H7 (cell line): ENCODE measurements around the gene INCA1. TPM values are rescaled to one million over a fixed set of nuclear protein-coding genes. Genes with fewer than 3 reads are reported as not detected.

ENCODE experiments used
- DNase-seq: peaks from one replicate; pipeline ENCODE4 v3.0.0; 2012
- H3K27me3 ChIP-seq: 2 replicates; pipeline ENCODE4 v1.6.0; 2011; ENCODE audit warnings: mild to moderate bottlenecking, low read length; ENCODE audit not compliant: control insufficient read depth, insufficient read depth
- H3K36me3 ChIP-seq: replicated peaks from 2 replicates; pipeline ENCODE4 v1.5.1; 2011; ENCODE audit warnings: low read length; ENCODE audit not compliant: control insufficient read depth, insufficient read depth
- H3K4me3 ChIP-seq: 2 replicates; pipeline ENCODE4 v1.5.1; 2011; ENCODE audit warnings: low read depth, mild to moderate bottlenecking, control low read depth, low read length, moderate library complexity; ENCODE audit not compliant: insufficient read depth
- total RNA-seq: library from RNA; depleted of rRNA; stranded (reverse); fragments of >200 nt; shearing (Covaris generic); gene quantifications from 2 replicates; pipeline ENCODE4 v1.2.3, GENCODE V29; 2014

The INCA1 gene
- total RNA-seq, 1 experiment from 2014 or later: 0.42 TPM

- no peak for DNase-seq
- H3K4me3 ChIP-seq: peak overlapping the region; percentile 87; the same call in 1 of the 2 replicates
- H3K27me3 ChIP-seq: peaks cover 19% of the 10 kb centered on the region; the same call in 1 of the 2 replicates
- peaks cover 4% of the 10 kb centered on the region for H3K36me3 ChIP-seq
Observed at GRCh38 chr17:4969551-4970173, 27.7 kb downstream of the INCA1 start.

GRCh38 chr17:4969047-4969550 lies 28.2 kb downstream of the INCA1 start:
- Histone ChIP-seq H3K36me3 (peaks cover 4% of the 10 kb centered on the region), H3K4me3 (peak overlapping the region; percentile 87), H3K27me3 (peaks cover 14% of the 10 kb centered on the region; the same call in 1 of the 2 replicates)
- peak; percentile 66 for DNase-seq

DNA sequence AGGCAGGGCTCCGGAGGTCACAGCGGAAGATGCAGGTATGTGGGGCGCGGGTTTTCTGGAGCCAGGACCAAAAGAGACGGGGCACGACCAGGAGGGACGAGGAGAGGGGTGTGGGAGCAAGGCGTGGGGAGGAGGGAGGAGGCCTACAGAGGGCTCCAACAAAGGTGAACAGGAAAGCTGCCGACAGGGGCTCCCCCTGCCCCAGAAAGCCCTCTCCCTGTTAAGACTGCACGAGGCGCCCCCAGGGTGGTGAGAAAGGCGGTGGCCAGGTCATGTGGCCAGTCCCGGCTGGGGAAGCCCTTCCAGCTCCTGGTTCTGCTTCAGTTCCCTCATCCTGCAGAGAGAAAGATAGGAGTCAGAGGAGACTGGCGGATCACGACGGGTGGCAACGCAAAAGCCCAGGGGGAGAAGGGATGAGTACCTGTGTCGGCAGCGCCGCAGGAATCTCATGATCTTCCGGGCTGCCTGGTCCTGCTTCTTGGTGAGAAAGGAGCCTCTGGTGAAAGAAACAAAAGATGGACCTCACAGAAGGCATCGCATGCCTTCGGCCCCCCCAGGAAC lies 28.8 kb downstream of the INCA1 start:
- Histone ChIP-seq H3K4me3 (peak overlapping the region; percentile 87), H3K27me3 (peaks cover 10% of the 10 kb centered on the region; the same call in 1 of the 2 replicates), H3K36me3 (peaks cover 4% of the 10 kb centered on the region)
- peak; percentile 78 for DNase-seq

GRCh38 chr17:4967539-4968485 lies 29.5 kb downstream of the INCA1 start, which contains the start of gene SPAG7:
Gene SPAG7, minus strand, starts transcription at chr17:4967817. Its CDS starts 13 bp downstream, at chr17:4967804.
- Histone ChIP-seq H3K27me3 (peaks cover 4% of the 10 kb centered on the region; the same call in 1 of the 2 replicates), H3K36me3 (peaks cover 4% of the 10 kb centered on the region), H3K4me3 (peak within 1 kb of the TSS; percentile 87)
- peak; percentile 98 for DNase-seq

- H3K4me3 ChIP-seq: peak overlapping the region; percentile 87
- no peaks in the 10 kb centered on the region for H3K27me3 ChIP-seq
- peaks cover 4% of the 10 kb centered on the region for H3K36me3 ChIP-seq
- DNase-seq: peak; percentile 98
Observed at GRCh38 chr17:4966844-4967538, 30.3 kb downstream of the INCA1 start.

DNA sequence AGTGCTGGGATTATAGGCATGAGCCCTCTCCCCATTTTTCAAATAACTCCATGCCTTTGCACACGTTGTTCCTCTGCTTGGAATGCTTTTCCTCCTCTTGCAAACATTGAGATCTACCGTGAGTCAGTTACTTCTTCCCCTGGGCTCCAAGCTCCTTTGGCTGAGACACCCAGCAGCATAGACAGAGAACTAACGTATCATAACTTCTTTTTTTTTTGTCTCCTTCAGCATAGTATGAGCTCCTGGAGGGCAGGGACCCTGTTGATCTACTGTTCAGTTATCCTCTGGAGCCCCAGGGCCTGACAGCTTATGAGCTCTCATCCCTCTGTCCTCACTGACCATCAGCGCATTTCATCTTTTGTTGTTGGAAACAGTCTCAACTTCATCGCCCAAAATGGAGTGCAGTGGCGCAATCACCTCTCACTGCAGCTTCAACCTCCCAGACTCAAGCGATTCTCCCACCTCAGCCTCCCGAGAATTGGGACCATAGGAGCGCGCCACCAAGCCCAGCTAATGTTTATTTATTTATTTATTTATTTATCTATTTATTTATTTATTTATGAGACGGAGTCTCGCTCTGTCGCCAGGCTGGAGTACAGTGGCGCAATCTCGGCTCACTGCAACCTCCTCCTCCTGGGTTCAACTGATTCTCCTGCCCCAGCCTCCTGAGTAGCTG lies 31.9 kb downstream of the INCA1 start:
- Histone ChIP-seq H3K27me3 (no peaks in the 10 kb centered on the region), H3K4me3 (no peak overlapping the region), H3K36me3 (no peaks in the 10 kb centered on the region; the same call in 1 of the 2 replicates)
- no peak for DNase-seq

GRCh38 chr17:4960279-4960922 lies 36.9 kb downstream of the INCA1 start:
- DNase-seq: peak; percentile 60
- H3K4me3 ChIP-seq: no peak overlapping the region
- no peaks in the 10 kb centered on the region for H3K27me3 ChIP-seq
- peaks cover 2% of the 10 kb centered on the region; the same call in 1 of the 2 replicates for H3K36me3 ChIP-seq

- Histone ChIP-seq H3K27me3 (no peaks in the 10 kb centered on the region), H3K36me3 (peaks cover 2% of the 10 kb centered on the region; the same call in 1 of the 2 replicates), H3K4me3 (no peak overlapping the region)
- DNase-seq: no peak
Observed at GRCh38 chr17:4959261-4959965, 37.9 kb downstream of the INCA1 start.

DNA sequence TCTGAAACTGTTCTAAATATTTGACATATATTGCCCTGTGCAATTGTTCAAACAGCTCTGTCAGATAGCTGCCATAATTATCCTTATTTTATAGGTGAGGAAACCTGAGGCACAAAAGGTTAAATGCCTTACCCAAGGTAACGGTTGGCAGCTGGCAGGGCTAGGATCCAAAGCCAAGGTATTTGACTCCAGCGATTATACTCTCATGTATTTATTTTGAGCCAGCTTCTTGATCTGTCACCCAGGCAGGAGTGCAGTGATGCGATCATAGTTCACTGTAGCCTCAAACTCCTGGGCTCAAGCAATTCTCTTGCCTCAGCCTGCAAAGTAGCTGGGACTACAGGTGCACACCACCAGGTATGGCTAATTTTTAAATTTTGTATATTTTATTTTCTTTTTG lies 39.2 kb downstream of the INCA1 start:
- Histone ChIP-seq H3K36me3 (peaks cover 2% of the 10 kb centered on the region; the same call in 1 of the 2 replicates), H3K27me3 (no peaks in the 10 kb centered on the region), H3K4me3 (no peak overlapping the region)
- DNase-seq: no peak

GRCh38 chr17:4956493-4957061 lies 40.7 kb downstream of the INCA1 start:
- H3K27me3 ChIP-seq: no peaks in the 10 kb centered on the region
- DNase-seq: peak; percentile 77
- H3K4me3 ChIP-seq: no peak overlapping the region
- peaks cover 2% of the 10 kb centered on the region; the same call in 1 of the 2 replicates for H3K36me3 ChIP-seq

- H3K4me3 ChIP-seq: no peak overlapping the region
- DNase-seq: no peak
- peaks cover 2% of the 10 kb centered on the region; the same call in 1 of the 2 replicates for H3K36me3 ChIP-seq
- H3K27me3 ChIP-seq: no peaks in the 10 kb centered on the region
Observed at GRCh38 chr17:4955091-4955490, 42.2 kb downstream of the INCA1 start.

GRCh38 chr17:4953451-4953961 lies 43.8 kb downstream of the INCA1 start:
- H3K4me3 ChIP-seq: no peak overlapping the region
- no peaks in the 10 kb centered on the region for H3K27me3 ChIP-seq
- no peaks in the 10 kb centered on the region; the same call in 1 of the 2 replicates for H3K36me3 ChIP-seq
- DNase-seq: peak; percentile 36
